HAP-1 (cell line): Measurements from ENCODE around the gene PTGER3.
A peak's percentile ranks its signal among the peaks of the same experiment; 100 is the strongest.

Source experiments
- DNase-seq, 2 experiments: peaks; one replicate each; pipeline ENCODE4 v3.0.0-alpha.2; 2016 to 2020; ENCODE audit warnings: low spot score in 2 of 2
- H3K27me3 ChIP-seq: fragments of 250-450 bp; sonication (Bioruptor Pico); 2 replicates; pipeline ENCODE4 v1.5.1; 2020; ENCODE audit warnings: low read depth, mild to moderate bottlenecking, moderate library complexity
- H3K36me3 ChIP-seq: fragments of 250-450 bp; sonication (Bioruptor Pico); replicated peaks from 2 replicates; pipeline ENCODE4 v1.5.1; 2020; ENCODE audit warnings: mild to moderate bottlenecking
- H3K4me1 ChIP-seq: fragments of 250-450 bp; sonication (Bioruptor Pico); 2 replicates; pipeline ENCODE4 v1.5.1; 2020; ENCODE audit warnings: mild to moderate bottlenecking
- H3K4me3 ChIP-seq: fragments of 250-450 bp; sonication (Bioruptor Pico); 2 replicates; pipeline ENCODE4 v1.5.1; 2020; ENCODE audit warnings: mild to moderate bottlenecking, moderate library complexity
- H3K9me3 ChIP-seq: fragments of 250-450 bp; sonication (Bioruptor Pico); 2 replicates; pipeline ENCODE4 v1.5.1; 2020; ENCODE audit warnings: mild to moderate bottlenecking, moderate library complexity
- in situ Hi-C: fragments of 300-500 bp; cut with MboI; formaldehyde crosslinking; loops from 3 replicates; pipeline ENCODE4 v1.14.3; 2020; ENCODE audit warnings: low sequenced_read_pairs, inconsistent platforms, mixed read lengths

The PTGER3 gene

GRCh38 chr1:71074681-71075080 lies 27.1 kb upstream of the PTGER3 start:
- H3K9me3 ChIP-seq, result no peaks in the 10 kb centered on the region
- DNase-seq, result no peak
- H3K36me3 ChIP-seq, result peaks cover 86% of the 10 kb centered on the region
- no peak overlapping the region for H3K4me3 ChIP-seq
- H3K4me1 ChIP-seq, result peaks cover 14% of the 10 kb centered on the region
- no peaks in the 10 kb centered on the region for H3K27me3 ChIP-seq
- in situ Hi-C loops, result loop anchor here (25.0 kb wide), 2 partner anchors 637 to 812 kb away; no protein-coding TSS in a partner anchor

- peaks cover 96% of the 10 kb centered on the region for H3K36me3 ChIP-seq
- H3K4me3 ChIP-seq, result no peak overlapping the region
- in situ Hi-C loops, result loop anchor here (25.0 kb wide), 2 partner anchors 635 to 810 kb away; no protein-coding TSS in a partner anchor
- H3K9me3 ChIP-seq, result no peaks in the 10 kb centered on the region
- no peaks in the 10 kb centered on the region for H3K27me3 ChIP-seq
- DNase-seq, result no peak
- H3K4me1 ChIP-seq, result no peaks in the 10 kb centered on the region; the same call in 1 of the 2 replicates
Observed at GRCh38 chr1:71072273-71072672, 24.7 kb upstream of the PTGER3 start.

- no peak for DNase-seq
- in situ Hi-C loops, result loop anchor here (25.0 kb wide), 2 partner anchors 634 to 809 kb away; no protein-coding TSS in a partner anchor
- peaks cover 96% of the 10 kb centered on the region for H3K36me3 ChIP-seq
- H3K4me1 ChIP-seq, result no peaks in the 10 kb centered on the region; the same call in 1 of the 2 replicates
- H3K9me3 ChIP-seq, result no peaks in the 10 kb centered on the region
- H3K4me3 ChIP-seq, result no peak overlapping the region
- H3K27me3 ChIP-seq, result no peaks in the 10 kb centered on the region
Observed at GRCh38 chr1:71071720-71072119, 24.1 kb upstream of the PTGER3 start.

GRCh38 chr1:71068325-71069240 lies 21.0 kb upstream of the PTGER3 start:
- in situ Hi-C loops, result loop anchor here (25.0 kb wide), 2 partner anchors 631 to 806 kb away; no protein-coding TSS in a partner anchor
- Histone ChIP-seq H3K4me3 (no peak overlapping the region), H3K27me3 (no peaks in the 10 kb centered on the region), H3K4me1 (no peaks in the 10 kb centered on the region), H3K9me3 (no peaks in the 10 kb centered on the region), H3K36me3 (peaks cover 97% of the 10 kb centered on the region)
- DNase-seq, result no peak

GRCh38 chr1:71054791-71055190 lies 7.2 kb upstream of the PTGER3 start:
- H3K9me3 ChIP-seq, result no peaks in the 10 kb centered on the region
- H3K4me3 ChIP-seq, result no peak overlapping the region
- DNase-seq, result no peak
- no peaks in the 10 kb centered on the region for H3K27me3 ChIP-seq
- H3K36me3 ChIP-seq, result peaks cover 11% of the 10 kb centered on the region
- H3K4me1 ChIP-seq, result 0 out of 2 replicates have a peak, but pooled peaks cover 2% of the 10 kb centered on the region
- in situ Hi-C loops, result loop anchor here (25.0 kb wide), 2 partner anchors 617 to 792 kb away; no protein-coding TSS in a partner anchor

- no peaks in the 10 kb centered on the region for H3K9me3 ChIP-seq
- peaks cover 11% of the 10 kb centered on the region for H3K36me3 ChIP-seq
- no peaks in the 10 kb centered on the region for H3K27me3 ChIP-seq
- H3K4me1 ChIP-seq, result 0 out of 2 replicates have a peak, but pooled peaks cover 2% of the 10 kb centered on the region
- in situ Hi-C loops, result loop anchor here (25.0 kb wide), 2 partner anchors 617 to 792 kb away; no protein-coding TSS in a partner anchor
- no peak overlapping the region for H3K4me3 ChIP-seq
- no peak for DNase-seq
Observed at GRCh38 chr1:71054281-71054731, 6.7 kb upstream of the PTGER3 start.

GRCh38 chr1:71053758-71054157 lies 6.1 kb upstream of the PTGER3 start:
- no peak for DNase-seq
- in situ Hi-C loops, result loop anchor here (25.0 kb wide), 2 partner anchors 616 to 791 kb away; no protein-coding TSS in a partner anchor
- H3K36me3 ChIP-seq, result peaks cover 6% of the 10 kb centered on the region
- no peaks in the 10 kb centered on the region for H3K27me3 ChIP-seq
- 0 out of 2 replicates have a peak, but pooled peaks cover 2% of the 10 kb centered on the region for H3K4me1 ChIP-seq
- H3K4me3 ChIP-seq, result no peak overlapping the region
- H3K9me3 ChIP-seq, result no peaks in the 10 kb centered on the region

GRCh38 chr1:71053146-71053545 lies 5.5 kb upstream of the PTGER3 start:
- H3K36me3 ChIP-seq, result peaks cover 5% of the 10 kb centered on the region
- no peaks in the 10 kb centered on the region for H3K9me3 ChIP-seq
- in situ Hi-C loops, result loop anchor here (25.0 kb wide), 2 partner anchors 616 to 791 kb away; no protein-coding TSS in a partner anchor
- H3K4me3 ChIP-seq, result no peak overlapping the region
- no peak for DNase-seq
- H3K27me3 ChIP-seq, result no peaks in the 10 kb centered on the region
- H3K4me1 ChIP-seq, result peaks cover 8% of the 10 kb centered on the region

- Histone ChIP-seq H3K4me1 (peaks cover 11% of the 10 kb centered on the region), H3K9me3 (no peaks in the 10 kb centered on the region), H3K4me3 (no peak overlapping the region), H3K27me3 (no peaks in the 10 kb centered on the region), H3K36me3 (no peaks in the 10 kb centered on the region)
- DNase-seq, result peak; percentile 55 to 71
- in situ Hi-C loops, result loop anchor here (10.0 to 25.0 kb wide), 3 partner anchors 515 to 788 kb away; no protein-coding TSS in a partner anchor
Observed at GRCh38 chr1:71049951-71050598, 2.5 kb upstream of the PTGER3 start.

GRCh38 chr1:71046891-71047634 lies 553 bp downstream of the PTGER3 start:
- H3K27me3 ChIP-seq, result no peaks in the 10 kb centered on the region
- H3K36me3 ChIP-seq, result no peaks in the 10 kb centered on the region; the same call in 1 of the 2 replicates
- no peaks in the 10 kb centered on the region for H3K9me3 ChIP-seq
- DNase-seq, result peak in 1 of 2 experiments; percentile 42
- peak overlapping the region; percentile 51 for H3K4me3 ChIP-seq
- in situ Hi-C loops, result loop anchor here (10.0 kb wide), 1 partner anchor 512 kb away; no protein-coding TSS in a partner anchor
- H3K4me1 ChIP-seq, result peaks cover 20% of the 10 kb centered on the region

GRCh38 chr1:71045463-71046028 lies 2.1 kb downstream of the PTGER3 start:
- DNase-seq, result peak; percentile 11 to 57
- no peaks in the 10 kb centered on the region; the same call in 1 of the 2 replicates for H3K36me3 ChIP-seq
- peaks cover 18% of the 10 kb centered on the region for H3K4me1 ChIP-seq
- in situ Hi-C loops, result loop anchor here (10.0 kb wide), 1 partner anchor 511 kb away; no protein-coding TSS in a partner anchor
- no peaks in the 10 kb centered on the region for H3K27me3 ChIP-seq
- peak overlapping the region; percentile 51 for H3K4me3 ChIP-seq
- H3K9me3 ChIP-seq, result no peaks in the 10 kb centered on the region

- H3K4me3 ChIP-seq, result peak overlapping the region; percentile 51
- no peaks in the 10 kb centered on the region for H3K9me3 ChIP-seq
- no peak for DNase-seq
- H3K27me3 ChIP-seq, result no peaks in the 10 kb centered on the region
- in situ Hi-C loops, result loop anchor here (10.0 kb wide), 1 partner anchor 510 kb away; no protein-coding TSS in a partner anchor
- H3K36me3 ChIP-seq, result no peaks in the 10 kb centered on the region; the same call in 1 of the 2 replicates
- H3K4me1 ChIP-seq, result peaks cover 18% of the 10 kb centered on the region
Observed at GRCh38 chr1:71044833-71045232, 2.8 kb downstream of the PTGER3 start.
